ENCODE results near the gene TRAPPC1.

Gene TRAPPC1

DNA sequence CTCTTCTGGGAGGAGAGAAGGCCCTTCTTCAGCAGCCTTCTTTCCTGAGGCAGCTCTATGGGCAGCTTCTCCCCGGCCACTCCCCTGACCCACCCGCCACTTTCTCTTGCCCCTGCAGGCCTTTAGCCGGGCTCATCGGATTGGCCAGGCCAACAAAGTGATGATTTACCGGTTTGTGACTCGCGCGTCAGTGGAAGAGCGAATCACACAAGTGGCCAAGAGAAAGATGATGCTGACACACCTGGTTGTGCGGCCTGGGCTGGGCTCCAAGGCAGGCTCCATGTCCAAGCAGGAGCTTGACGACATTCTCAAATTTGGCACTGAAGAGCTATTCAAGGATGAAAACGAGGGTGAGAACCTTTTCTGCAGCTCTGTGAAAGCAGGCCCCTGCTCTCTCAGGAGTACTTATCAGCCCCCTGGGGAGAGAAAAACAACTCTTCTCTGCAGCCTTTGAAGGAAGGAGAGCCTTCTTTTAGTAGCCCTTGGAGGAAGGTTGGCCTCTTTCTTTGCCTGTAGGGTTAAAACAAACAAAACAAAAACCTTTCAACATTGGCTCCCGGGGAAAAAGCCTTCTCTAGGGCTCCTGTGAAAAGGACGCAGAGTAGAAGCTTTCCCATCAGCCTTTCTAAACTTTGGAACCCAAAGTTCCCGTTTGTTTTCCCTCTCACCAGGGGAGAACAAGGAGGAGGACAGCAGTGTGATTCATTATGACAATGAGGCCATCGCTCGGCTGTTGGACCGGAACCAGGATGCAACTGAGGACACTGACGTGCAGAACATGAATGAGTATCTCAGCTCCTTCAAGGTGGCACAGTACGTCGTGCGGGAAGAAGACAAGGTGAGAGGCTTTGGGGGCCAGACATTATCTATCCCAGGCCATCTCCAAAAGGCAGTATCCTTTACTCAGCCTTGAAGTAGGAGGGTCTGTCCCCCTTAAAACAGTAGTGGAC lies 28.3 kb downstream of the TRAPPC1 start:
- no peak for DNase-seq (ENCODE audit: low read depth in 2 of 2)

DNA sequence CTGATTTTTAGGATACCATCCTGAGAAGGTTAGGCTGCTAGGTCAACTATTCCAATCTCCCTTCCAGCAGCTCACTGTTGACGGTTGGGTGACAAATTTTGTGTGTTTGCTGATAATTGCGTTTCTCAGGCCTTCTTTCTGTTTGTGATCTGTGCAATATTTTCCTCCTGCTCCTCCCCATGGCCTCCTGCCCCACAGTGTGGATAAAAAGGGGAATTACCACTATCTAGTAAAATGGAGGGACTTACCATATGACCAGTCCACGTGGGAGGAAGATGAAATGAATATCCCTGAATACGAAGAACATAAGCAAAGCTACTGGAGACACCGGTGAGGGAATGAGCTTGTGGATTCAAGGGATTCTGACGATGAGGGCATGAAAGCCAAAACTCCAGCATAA lies 34.0 kb downstream of the TRAPPC1 start:
- DNase-seq (ENCODE audit: low read depth in 2 of 2): no peak

DNA sequence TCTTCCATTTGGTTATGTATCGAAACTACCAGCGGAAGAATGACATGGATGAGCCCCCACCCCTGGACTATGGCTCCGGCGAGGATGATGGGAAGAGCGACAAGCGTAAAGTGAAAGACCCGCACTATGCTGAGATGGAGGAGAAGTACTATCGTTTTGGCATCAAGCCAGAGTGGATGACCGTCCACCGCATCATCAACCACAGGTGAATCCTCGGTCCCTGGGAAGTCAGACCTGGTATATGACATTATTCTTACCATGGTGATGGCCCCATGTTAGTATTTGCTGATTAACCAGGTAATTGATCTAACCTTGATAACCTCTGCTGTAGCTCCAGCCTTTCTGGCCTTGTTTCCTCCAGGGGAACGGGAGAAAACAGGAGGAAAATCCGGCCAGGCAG lies 34.7 kb downstream of the TRAPPC1 start:
- no peak for DNase-seq (ENCODE audit: low read depth in 2 of 2)

DNA sequence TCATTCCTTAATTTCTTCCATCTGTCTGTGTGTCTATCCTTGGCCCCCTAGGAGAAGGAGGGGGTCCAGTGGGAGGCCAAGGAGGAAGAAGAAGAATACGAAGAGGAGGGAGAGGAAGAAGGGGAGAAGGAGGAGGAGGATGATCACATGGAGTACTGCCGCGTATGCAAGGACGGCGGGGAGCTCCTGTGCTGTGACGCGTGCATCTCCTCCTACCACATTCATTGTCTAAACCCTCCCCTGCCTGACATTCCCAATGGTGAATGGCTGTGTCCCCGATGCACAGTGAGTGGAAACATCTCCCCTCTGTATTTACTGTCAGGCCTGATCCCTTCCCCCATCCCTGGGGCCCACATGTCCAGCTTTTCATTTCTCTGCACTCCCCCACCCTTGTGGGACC lies 36.9 kb downstream of the TRAPPC1 start:
- DNase-seq (ENCODE audit: low read depth in 2 of 2): no peak

DNA sequence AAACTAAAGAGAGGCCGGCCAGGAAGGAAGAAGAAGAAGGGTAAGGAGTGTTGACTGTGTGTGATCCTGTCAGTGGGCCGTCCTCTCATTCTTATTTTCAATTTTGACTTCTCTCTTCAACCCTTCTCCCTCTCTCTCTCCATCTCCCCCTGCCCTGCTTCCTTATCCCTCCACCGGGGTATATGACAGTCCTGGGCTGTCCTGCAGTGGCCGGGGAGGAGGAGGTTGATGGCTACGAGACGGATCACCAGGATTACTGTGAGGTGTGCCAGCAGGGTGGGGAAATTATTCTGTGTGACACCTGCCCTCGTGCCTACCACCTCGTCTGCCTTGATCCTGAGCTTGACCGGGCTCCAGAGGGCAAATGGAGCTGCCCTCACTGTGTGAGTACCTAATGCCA lies 37.5 kb downstream of the TRAPPC1 start:
- no peak for DNase-seq (ENCODE audit: low read depth in 2 of 2)

DNA sequence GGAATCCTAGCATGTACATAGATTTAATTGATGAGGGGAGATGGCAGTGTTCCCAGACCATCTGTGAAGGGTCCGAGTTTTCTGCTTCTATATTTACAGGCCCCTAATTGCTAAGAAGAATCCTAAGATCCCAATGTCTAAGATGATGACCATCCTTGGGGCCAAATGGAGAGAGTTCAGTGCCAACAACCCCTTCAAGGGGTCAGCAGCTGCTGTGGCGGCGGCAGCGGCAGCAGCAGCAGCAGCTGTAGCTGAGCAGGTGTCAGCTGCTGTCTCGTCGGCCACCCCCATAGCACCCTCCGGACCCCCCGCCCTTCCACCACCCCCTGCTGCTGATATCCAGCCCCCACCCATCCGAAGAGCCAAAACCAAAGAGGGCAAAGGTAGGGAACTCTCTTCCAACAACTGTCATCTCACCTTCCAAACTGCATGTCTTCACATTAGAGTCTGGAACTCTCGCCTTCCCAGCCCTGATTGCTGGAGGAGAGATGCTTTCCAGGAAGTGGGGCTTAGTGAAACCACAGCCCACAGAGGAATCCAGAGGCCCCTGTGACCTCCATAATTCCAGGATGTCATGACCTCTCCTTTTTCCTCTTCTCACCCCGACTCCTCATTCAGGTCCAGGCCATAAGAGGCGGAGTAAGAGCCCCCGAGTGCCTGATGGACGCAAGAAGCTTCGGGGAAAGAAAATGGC lies 38.4 kb downstream of the TRAPPC1 start:
- DNase-seq (ENCODE audit: low read depth in 2 of 2): no peak

DNA sequence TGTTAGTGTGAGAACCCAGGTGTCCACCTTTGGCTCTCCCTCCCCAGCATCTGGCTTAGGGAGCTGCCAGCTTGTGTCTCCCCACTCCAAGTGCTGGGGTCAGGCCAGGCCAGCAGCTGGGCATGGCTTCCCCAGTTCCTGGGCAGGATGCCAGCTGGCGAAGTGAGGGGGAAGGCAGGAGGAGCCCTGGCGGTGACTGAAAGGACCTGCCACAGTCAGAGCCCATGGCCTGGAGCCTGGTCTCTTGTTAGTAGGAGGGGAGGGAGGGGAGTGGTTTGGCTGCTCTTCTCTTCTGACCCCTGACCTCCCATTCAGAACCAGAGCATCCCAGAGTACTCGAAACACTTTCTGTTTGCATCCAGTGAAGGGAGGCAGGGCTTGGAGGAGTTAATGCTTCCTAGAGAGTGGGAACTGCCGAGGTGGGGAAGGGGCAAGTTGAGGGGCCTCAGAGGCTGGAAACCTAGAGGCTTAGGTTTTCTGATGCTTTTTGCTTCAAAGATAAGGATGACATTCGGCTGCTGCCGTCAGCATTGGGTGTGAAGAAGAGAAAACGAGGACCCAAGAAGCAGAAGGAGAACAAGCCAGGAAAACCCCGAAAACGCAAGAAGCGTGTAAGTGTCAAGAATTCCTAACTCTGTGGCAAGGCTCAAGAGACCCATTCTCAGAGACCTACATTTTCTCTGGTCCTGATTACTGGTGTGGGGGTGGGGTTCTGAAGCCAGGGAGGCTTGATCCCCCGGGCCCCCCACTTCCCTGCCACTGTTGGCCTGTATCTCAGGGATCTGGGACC lies 42.4 kb downstream of the TRAPPC1 start:
- DNase-seq (ENCODE audit: low read depth in 2 of 2): peak in 1 of 2 donors; percentile 16

DNA sequence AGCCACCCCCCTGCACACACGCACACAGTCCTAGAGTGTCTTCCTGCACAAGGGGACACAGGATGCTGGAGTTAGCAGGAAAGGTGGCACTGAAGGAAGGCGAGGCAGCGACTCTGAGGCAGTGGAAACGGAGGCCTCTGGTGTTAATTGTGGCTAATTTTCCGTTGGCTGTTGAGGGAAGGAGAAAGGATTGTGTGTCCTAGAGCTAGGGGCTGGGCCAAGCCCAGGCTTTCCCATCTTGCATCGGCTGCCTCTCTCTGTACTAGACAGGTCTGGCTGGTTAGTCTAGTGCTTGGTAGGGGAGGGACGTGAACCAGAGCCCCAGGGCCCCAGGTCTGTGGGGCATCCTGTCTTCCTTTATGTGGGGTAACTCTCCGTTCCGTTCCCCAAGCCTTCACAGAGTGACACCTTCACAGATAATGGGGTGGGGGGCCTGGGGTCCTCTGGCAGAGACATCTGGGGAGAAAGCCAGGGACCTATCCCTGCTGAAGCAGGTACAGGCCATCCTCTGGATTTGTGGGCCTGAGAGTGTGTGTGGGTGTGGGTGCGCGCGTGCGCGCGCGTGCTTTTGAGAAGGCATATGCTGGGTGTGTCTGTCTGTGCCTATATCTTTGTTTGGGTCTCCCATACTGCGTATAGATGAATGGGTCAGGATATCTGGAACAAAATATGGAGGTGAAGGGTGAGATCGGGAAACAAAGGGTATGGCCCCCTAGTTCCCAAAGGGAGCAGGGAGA lies 43.4 kb downstream of the TRAPPC1 start, which contains the start of gene CHD3:
Gene CHD3, plus strand, starts transcription at position 606 of the 737 bp plus-strand sequence. CDS start 212 bp downstream, outside the sequence.
- peak in 1 of 2 donors; percentile 48 for DNase-seq (ENCODE audit: low read depth in 2 of 2)

DNA sequence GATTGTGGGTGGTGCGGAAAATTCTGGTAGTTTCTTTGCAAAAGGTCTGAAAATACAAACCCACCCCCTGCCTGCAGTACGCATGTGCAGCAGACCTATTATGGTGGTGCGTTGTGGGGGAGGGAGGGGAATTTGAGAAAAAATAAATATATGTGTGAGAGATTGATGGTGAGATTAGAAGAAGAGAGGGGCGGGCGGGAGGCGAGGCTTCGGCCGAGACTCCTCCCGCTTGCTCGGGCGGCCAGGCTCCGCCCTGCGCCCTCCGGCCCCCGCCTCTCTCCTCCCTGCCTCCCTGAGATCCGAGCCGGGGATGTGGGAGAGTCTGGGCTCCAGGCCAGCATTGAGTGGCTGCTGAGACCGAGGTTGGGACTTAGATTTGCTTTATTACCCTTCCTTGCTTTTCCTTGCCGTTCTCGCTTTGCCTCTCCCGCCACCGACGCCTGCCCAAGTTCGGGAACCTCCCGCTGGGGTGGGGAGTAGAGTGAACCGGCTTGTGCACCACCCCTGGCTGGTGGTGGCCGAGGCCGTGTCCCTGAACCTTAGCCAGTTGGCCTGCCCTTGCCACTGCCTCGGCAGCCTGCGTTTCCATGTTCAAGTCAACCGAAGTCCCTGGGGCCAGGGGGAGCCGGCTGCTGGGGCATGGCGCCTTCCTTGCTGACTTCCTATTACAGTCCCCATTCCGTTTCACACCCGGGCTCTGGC lies 44.1 kb downstream of the TRAPPC1 start:
- peak; percentile 73 to 79 for DNase-seq (ENCODE audit: low read depth in 2 of 2)

DNA sequence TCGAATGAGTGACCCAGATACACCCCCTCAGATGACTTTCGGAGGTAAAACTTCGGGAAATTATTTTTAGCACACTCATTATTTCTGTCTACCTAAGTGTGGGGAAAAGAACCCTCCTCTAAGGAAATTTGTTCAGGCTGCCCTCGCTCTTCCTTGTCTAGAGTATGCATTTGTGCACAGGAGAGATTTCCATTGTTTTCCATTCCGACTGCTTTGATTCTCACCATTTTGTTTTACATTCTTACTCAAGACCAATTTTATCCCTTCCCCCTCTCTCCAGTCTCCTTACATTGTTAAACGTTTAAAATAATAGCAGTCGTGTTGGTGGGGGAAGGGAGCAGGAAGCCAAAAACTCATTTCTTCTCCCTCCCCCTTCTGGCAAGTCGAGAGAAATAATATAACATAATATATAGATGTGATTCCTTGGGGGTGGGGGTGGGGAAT lies 44.7 kb downstream of the TRAPPC1 start:
- DNase-seq (ENCODE audit: low read depth in 2 of 2): no peak

DNA sequence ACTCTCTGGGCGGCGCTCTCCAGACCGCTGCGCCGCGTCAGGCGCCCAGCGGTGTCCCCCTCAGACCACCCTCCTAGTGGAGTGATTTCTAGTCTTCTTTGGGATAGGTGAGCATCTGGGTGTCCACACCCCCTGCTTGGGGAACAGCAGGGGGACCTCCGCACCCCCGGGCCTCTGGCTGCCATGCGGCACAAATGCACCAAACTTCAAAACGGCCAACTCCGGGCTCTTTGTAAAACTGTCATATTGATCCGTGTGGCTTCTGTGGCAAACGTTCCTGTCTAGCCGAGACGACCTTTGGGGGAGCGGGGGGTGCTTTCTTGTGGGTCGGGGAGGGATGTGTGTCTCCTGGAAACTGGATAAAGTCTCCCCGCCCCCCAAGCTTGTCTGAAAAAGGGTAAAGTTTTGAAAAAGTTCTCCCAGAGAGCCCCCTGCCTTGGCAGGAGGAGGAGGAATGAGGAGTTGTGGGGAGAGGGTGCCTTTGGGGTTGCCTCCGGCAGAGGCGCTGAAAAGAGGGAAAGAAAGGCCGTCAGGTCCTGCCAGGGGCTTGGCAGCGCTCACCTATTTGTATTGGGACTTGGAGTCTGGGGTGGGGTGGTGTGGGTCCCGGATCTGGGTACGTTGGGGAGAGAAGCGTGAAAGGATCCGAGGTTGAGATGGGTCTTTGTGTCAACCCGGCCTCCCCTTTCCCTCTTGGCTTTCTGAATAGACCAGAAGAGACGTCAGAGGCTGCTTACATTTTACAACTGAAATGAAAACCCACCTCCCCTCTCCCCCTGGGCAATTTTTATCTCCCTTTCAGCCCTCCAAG lies 45.3 kb downstream of the TRAPPC1 start:
- DNase-seq (ENCODE audit: low read depth in 2 of 2): peak; percentile 38 to 47

DNA sequence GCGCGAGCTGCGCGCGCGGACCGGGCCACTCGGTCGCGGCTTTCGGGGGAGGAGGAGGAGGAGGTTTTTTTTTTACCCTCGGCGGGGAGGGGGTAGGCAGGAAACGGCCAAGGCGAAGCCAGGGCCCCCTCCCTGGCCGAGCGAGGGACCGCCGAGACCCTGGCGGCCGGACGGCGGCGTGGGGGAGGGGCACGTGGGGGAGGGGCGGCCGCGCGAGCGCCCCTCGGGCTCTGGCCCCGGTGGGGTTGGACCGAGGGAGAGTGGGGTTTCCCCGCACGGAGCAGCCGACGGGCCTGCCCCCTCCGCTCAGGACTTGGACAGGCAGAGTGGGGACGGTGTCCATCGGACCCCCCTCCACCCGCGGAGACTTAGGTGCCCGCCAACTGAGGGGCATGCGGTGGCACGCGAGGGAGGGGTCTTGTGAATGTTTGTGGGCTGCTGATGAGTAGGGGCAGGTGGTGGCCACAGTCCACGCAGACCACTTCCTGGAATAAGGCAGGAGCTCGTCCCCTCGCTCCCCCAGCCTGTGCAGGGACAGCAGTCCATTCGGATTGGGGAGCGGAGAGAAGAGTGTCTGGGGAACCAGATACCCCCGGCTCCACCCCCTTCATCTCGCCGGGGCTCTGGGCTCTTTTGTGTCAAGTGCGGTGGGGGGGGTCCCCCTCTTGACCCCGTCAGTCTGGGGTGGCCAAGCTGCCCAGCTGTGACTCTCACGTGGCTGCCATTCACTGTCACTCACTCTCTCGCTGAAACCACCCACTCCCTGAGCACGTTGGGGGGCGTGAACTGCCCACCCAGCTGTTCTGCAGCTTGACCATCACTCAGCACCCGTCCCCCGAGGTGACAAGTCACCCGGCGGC lies 46.1 kb downstream of the TRAPPC1 start:
- DNase-seq (ENCODE audit: low read depth in 2 of 2): peak; percentile 28 to 36

DNA sequence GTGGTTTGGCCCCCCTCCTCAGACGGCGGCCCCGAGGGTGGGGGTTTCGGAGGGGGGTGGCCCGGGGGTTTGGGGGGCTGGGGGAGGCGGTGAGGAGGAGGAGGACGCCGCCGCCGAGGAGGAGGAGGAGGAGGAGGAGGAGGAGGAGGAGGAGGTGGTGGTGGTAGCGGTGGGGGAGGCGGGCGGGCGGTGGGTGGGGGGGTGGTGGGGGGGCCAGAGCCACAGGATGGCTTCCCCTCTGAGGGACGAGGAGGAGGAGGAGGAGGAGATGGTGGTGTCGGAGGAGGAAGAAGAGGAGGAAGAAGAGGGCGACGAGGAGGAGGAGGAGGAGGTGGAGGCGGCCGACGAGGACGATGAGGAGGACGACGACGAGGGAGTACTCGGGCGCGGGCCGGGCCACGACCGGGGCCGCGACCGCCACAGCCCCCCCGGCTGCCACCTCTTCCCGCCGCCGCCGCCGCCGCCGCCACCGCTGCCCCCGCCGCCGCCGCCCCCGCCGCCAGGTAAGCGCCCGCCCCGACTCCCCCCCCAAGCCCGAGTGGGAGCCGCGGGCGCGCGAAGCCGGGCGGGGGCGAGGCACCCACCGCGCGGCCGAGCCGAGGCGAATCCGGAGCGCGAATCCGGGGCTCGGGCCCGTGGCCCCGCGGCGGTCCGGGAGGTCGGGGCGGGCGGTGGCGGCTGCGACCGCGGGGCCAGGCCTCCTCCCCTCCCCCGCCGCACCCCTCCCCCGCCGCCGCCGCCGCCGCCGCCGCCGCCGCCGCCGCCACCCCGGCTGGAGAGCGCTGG lies 47.0 kb downstream of the TRAPPC1 start:
- DNase-seq (ENCODE audit: low read depth in 2 of 2): peak in 1 of 2 donors; percentile 13

DNA sequence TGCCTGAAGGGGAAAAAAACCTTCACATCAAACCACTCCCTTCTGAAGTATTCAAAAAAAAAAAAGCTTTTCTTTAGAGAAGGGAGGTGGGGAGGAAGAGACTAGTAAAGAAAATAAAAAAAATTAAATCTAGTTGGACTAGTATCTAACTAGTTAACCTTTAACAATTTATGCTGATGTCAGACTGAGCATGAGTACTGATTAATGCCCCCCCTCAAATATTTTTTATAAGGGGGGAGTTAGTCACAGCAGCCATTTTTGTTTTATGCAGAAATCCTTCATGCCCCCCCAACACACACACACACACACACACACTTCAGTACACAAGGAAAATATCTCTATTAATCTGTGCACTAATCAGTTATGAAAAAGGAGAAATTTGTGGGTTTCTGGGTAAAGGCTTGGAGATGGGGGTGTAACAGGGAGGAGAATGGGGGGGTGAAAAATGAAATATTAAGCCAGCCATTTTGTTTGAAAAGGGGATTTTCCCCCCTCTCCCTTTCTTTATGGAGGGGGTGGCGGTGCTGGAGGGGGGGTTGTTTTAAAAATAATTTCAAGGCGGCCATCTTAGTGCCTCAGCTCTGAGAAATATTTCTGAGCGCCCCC lies 47.9 kb downstream of the TRAPPC1 start:
- no peak for DNase-seq (ENCODE audit: low read depth in 2 of 2)

DNA sequence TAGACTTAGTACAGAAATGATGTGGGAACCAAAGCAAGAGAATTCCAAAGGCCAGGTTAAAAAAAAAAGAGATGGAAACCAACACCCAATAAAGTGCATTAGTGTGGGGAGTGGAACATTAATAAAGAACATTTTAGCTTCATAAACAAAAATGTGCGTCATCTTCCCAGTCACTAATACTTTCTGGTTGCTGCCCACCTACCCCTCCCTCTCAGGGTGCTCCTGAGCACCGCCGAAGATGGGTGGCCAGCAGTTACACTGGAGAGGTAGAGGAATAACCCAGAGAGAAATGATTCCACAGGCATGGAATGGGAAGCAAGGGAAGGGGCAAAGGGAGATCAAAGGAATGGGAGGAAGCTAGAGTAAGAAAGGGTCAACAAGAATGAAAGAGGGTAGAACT lies 49.1 kb downstream of the TRAPPC1 start:
- no peak for DNase-seq (ENCODE audit: low read depth in 2 of 2)

DNA sequence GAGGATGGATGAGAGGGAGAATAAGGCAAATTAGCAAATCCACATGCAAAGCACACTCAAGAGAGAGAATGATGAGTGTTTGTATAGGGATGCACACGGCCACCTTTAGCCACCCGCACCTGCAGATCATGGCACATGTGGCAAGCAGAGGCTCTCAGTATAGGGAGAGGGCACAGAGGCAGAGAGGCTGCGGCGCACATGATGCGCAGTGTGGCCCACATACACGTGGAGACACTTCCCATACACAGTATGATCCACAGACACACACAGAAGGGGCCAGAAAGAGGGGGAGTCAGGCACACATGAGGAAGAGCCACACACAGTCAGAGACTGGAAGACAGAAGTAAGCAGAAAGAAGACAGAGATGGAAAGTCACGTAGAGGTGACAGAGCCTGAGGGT lies 49.7 kb downstream of the TRAPPC1 start:
- DNase-seq (ENCODE audit: low read depth in 2 of 2): no peak

DNA sequence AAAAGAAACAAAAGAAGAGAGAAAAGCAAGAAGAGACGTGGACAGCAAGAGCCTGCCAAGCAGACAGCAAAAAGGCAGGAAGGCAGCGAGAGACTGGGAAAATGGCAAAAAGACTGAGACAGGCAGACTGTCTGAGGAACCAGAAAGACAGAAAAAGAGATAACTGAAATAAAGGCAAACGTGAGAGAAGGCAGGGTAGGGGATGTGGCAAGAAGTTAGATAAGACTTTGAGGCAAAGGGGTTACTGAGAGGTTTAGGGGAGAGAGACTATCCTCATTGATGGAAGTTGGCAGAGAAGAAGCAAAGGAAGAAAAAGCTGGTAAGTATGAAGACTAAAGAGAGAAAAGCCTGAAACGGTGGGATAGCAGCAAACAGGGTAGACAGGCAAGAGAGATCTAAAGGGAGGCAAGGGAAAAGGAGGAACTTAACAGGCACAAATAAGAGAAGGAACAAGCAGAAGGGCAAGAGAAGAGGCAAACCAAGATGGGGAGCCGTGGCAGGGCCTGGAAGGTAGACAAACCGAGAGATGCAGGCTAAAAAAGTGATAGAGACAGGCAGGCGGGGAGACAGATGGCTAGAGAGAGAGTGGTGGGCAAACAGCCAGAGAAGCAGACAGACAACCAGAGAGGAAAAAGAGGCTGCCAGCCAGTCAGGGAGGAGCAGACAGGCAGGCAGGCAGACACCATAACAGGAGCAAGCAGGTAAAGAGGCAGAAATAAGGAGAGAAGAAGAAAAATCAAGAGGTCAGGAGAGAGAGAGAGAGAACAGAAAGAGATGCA lies 50.3 kb downstream of the TRAPPC1 start:
- no peak for DNase-seq (ENCODE audit: low read depth in 2 of 2)
